ENCODE results near the gene ZNF426.
A peak's percentile ranks its signal among the peaks of the same experiment; 100 is the strongest.
"Not testable (repeated sequence)": the region's sequence is repeated elsewhere in the genome, so short reads cannot be mapped to it uniquely, and the experiment has no call there.

ZNF426 gene

DNA sequence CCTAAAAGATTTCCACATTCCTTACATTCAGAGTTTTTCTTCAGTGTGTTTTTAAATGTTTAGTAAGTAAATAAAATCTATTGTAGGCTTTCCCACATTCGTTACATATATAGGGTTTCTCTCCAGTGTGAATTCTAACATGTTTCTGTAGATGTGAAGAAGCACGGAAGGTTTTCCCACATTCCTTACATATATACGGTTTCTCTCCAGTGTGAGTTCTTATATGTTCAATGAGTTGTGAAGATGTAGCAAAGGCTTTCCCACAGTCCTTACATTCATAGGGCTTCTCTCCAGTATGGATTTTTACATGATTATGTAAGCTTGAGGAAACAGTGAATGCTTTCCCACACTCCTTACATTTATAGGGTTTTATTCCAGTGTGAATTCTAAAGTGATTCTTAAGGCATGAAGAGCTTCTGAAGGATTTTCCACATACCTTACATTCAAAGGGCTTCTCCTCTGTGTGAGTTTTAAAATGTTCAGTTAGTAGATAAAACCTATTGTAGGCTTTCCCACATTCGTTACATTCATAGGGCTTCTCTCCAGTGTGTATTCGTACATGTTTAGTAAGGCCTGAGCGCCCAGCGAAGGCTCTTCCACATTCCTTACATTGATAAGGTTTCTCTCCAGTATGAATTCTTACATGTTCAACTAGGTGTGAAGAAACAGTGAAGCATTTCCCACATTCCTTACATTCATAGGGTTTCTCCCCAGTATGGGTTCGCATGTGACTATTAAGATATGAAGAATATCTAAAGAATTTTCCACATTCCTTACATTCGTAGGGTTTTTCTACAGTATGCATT, 27.7 kb upstream of the ZNF426 start:
- no peaks in the 10 kb centered on the region for H3K4me1 ChIP-seq
- peaks cover 0 to 5% (median 0%) of the 10 kb centered on the region in 11 experiments; a peak in 2 of 22 replicates for H3K27me3 ChIP-seq
- no peak overlapping the region for H3K27ac ChIP-seq
- H3K4me3 ChIP-seq = peak overlapping the region; percentile 3 to 48 (median 39); a peak in 18 of 20 replicates
- peaks cover 100% of the 10 kb centered on the region in 11 experiments for H3K9me3 ChIP-seq (replicated peaks in 1 of 11)
- H3K9ac ChIP-seq = no peak overlapping the region
- TF ChIP-seq Cebpa-rat (IDR thresholded peaks at IDR 0.05) = no peak
- no peak overlapping the region for H3K4me2 ChIP-seq
- peaks cover 100% of the 10 kb centered on the region in 11 experiments for H3K36me3 ChIP-seq
- peaks cover 0 to 40% (median 0%) of the 10 kb centered on the region in 11 experiments; a peak in 7 of 22 replicates for H4K20me1 ChIP-seq

- Histone ChIP-seq H3K27ac (no peak overlapping the region), H3K4me2 (no peak overlapping the region), H4K20me1 (no peaks in the 10 kb centered on the region), H3K9me3 (replicated peaks in 1 of 11) (peaks cover 54 to 100% (median 69%) of the 10 kb centered on the region in 11 experiments), H3K27me3 (no peaks in the 10 kb centered on the region), H3K4me3 (no peak overlapping the region), H3K9ac (no peak overlapping the region), H3K4me1 (no peaks in the 10 kb centered on the region), H3K36me3 (peaks cover 21 to 86% (median 41%) of the 10 kb centered on the region in 11 experiments; a peak in 21 of 22 replicates)
- TF ChIP-seq Cebpa-rat (IDR thresholded peaks at IDR 0.05) = no peak
Observed at GRCh38 chr19:9552536-9553274, 14.3 kb upstream of the ZNF426 start.

DNA sequence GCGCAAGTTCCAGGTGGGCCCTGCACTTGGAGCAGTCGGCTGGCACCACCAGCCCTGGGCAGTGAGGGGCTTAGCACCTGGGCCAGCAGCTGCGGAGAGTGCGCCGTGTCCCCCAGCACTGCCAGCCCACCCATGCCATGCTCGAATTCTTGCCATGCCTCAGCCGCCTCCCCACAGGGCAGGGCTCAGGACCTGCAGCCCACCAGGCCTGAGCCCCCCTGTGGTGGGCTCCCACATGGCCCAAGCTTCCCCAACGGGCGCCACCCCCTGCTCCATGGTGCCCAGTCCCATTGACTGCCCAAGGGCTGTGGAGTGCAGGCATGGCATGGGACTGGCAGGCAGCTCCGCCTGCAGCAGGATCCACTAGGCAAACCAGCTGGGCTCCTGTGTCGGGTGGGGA, 9.4 kb upstream of the ZNF426 start:
- H3K27me3 ChIP-seq = no peaks in the 10 kb centered on the region
- peaks cover 0 to 15% (median 10%) of the 10 kb centered on the region in 10 experiments; a peak in 14 of 20 replicates for H3K4me1 ChIP-seq
- no peaks in the 10 kb centered on the region for H4K20me1 ChIP-seq
- H3K9me3 ChIP-seq (replicated peaks in 1 of 11) = peaks cover 64 to 98% (median 83%) of the 10 kb centered on the region in 11 experiments
- no peak overlapping the region for H3K4me3 ChIP-seq
- peaks cover 7 to 50% (median 17%) of the 10 kb centered on the region in 11 experiments; a peak in 19 of 22 replicates for H3K36me3 ChIP-seq
- H3K4me2 ChIP-seq = no peak overlapping the region
- no peak for TF ChIP-seq Cebpa-rat (IDR thresholded peaks at IDR 0.05)
- H3K27ac ChIP-seq = no peak overlapping the region
- H3K9ac ChIP-seq = no peak overlapping the region

GRCh38 chr19:9541281-9541680, 2.8 kb upstream of the ZNF426 start:
- not testable (repeated sequence) for H4K20me1 ChIP-seq, H3K36me3 ChIP-seq, H3K9ac ChIP-seq, H3K27ac ChIP-seq, H3K4me2 ChIP-seq, H3K4me3 ChIP-seq, H3K27me3 ChIP-seq
- H3K4me1 ChIP-seq = peaks cover 18 to 35% (median 29%) of the 10 kb centered on the region in 10 experiments
- peaks cover 19 to 82% (median 48%) of the 10 kb centered on the region in 11 experiments; a peak in 21 of 22 replicates for H3K9me3 ChIP-seq (replicated peaks in 1 of 11)

GRCh38 chr19:9539921-9540320, 1.5 kb upstream of the ZNF426 start:
- peaks cover 20 to 23% (median 21%) of the 10 kb centered on the region in 11 experiments for H3K36me3 ChIP-seq
- not testable (repeated sequence) for H4K20me1 ChIP-seq, H3K27me3 ChIP-seq, H3K9ac ChIP-seq, H3K4me2 ChIP-seq, H3K4me3 ChIP-seq, H3K27ac ChIP-seq
- H3K4me1 ChIP-seq = peaks cover 20 to 37% (median 30%) of the 10 kb centered on the region in 10 experiments
- peaks cover 30 to 82% (median 48%) of the 10 kb centered on the region in 11 experiments for H3K9me3 ChIP-seq (replicated peaks in 1 of 11)

DNA sequence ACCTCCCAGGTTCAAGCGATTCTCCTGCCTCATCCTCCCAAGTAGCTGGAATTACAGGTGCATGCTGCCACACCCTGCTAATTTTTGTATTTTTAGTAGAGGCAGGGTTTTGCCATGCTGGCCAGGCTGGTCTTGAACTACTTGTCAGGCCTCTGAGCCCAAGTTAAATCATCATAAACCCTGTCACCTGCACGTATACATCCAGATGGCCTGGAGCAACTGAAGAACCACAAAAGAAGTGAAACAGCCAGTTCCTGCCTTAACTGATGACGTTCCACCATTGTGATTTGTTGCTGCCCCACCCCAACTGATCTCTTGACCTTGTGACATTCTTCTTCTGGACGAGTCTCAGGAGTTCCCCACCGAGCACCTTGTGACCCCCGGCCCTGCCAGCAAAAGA, 756 bp upstream of the ZNF426 start:
- Histone ChIP-seq H3K4me3 (peak overlapping the region; percentile 74 to 93 (median 86); a peak in 19 of 20 replicates), H3K4me2 (peak overlapping the region; percentile 82 to 94 (median 92)), H3K27ac (peak overlapping the region; percentile 87 to 97 (median 94)), H3K36me3 (peaks cover 27 to 30% (median 28%) of the 10 kb centered on the region in 11 experiments), H3K4me1 (peaks cover 20 to 30% (median 23%) of the 10 kb centered on the region in 10 experiments), H3K9me3 (replicated peaks in 1 of 11) (peaks cover 37 to 82% (median 51%) of the 10 kb centered on the region in 11 experiments), H3K9ac (peak overlapping the region; percentile 87 to 99 (median 95); a peak in 21 of 22 replicates)
- not testable (repeated sequence) for H4K20me1 ChIP-seq, H3K27me3 ChIP-seq

DNA sequence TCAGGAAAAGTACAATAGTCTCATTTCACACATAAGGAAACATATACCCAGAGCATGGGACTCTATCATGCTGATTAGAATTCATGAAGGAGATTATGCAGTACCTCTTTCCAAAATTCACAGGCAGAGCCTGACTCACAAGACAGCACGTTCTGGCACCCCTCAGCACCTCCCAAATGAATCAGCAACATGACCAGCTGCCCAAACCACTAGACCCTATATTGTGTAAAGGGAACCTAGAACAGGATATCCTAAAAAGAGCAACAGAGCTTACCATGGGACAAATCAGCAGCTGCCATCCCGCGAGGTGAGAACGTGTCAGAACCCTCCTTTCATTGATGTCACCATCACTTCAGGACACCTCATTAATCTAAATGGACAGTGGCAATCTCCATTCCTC, 2.5 kb downstream of the ZNF426 start:
- Histone ChIP-seq H3K36me3 (peaks cover 60 to 63% (median 61%) of the 10 kb centered on the region in 11 experiments), H3K4me3 (peak overlapping the region in 3 of 10 experiments; percentile 22 to 91 (median 82); a peak in 4 of 20 replicates), H3K9me3 (replicated peaks in 1 of 11) (peaks cover 70 to 85% (median 75%) of the 10 kb centered on the region in 11 experiments), H4K20me1 (no peaks in the 10 kb centered on the region), H3K9ac (no peak overlapping the region), H3K4me2 (peak overlapping the region in 9 of 11 experiments; percentile 22 to 94 (median 92); a peak in 11 of 22 replicates), H3K27me3 (no peaks in the 10 kb centered on the region), H3K27ac (peak overlapping the region in 1 of 11 experiments; percentile 14; a peak in 1 of 22 replicates), H3K4me1 (peaks cover 16 to 25% (median 20%) of the 10 kb centered on the region in 10 experiments)
- TF ChIP-seq Cebpa-rat (IDR thresholded peaks at IDR 0.05) = no peak

- Histone ChIP-seq H3K36me3 (peaks cover 100% of the 10 kb centered on the region in 11 experiments), H3K9me3 (replicated peaks in 1 of 11) (peaks cover 99 to 100% (median 100%) of the 10 kb centered on the region in 11 experiments), H3K4me1 (peaks cover under 1 to 12% (median 10%) of the 10 kb centered on the region in 10 experiments; a peak in 18 of 20 replicates), H3K9ac (no peak overlapping the region), H4K20me1 (no peaks in the 10 kb centered on the region), H3K4me3 (peak overlapping the region in 9 of 10 experiments; percentile 9 to 58 (median 35); a peak in 11 of 20 replicates), H3K4me2 (no peak overlapping the region), H3K27me3 (peaks cover 0 to 7% (median 0%) of the 10 kb centered on the region in 11 experiments; a peak in 3 of 22 replicates), H3K27ac (no peak overlapping the region)
- TF ChIP-seq Cebpa-rat (IDR thresholded peaks at IDR 0.05) = no peak
Observed at GRCh38 chr19:9531933-9532332, 6.5 kb downstream of the ZNF426 start.
